Body of pancreas (tissue), 4 donors: ENCODE measurements around the gene APCDD1L. TPM values are rescaled to one million over a fixed set of nuclear protein-coding genes. Genes with fewer than 3 reads are reported as not detected.
"Not testable (repeated sequence)": the region's sequence is repeated elsewhere in the genome, so short reads cannot be mapped to it uniquely, and the experiment has no call there.

Experiments used
- ATAC-seq: fragments of 150-250 bp; one replicate; pipeline ENCODE4 v1.9.1; 2016
- DNase-seq, 4 donors: peaks; one replicate each; pipeline ENCODE4 v3.0.0-alpha.2; 2019
- H3K27ac ChIP-seq, 4 donors: fragments of 200-600 bp; sonication (generic); 1 replicate in 3 of 4; 2 replicates in 1 of 4; pipeline versions ENCODE4 v1.5.1 to v1.6.1; 2016 to 2019; ENCODE audit warnings: mild to moderate bottlenecking in 1 of 4, mixed read lengths in 1 of 4, moderate library complexity in 1 of 4
- H3K27me3 ChIP-seq, 2 donors: fragments of 200-600 bp; sonication (generic); one replicate each; pipeline ENCODE4 v1.6.0; 2016; ENCODE audit warnings: mild to moderate bottlenecking in 1 of 2
- H3K36me3 ChIP-seq, 2 donors: fragments of 200-600 bp; sonication (generic); replicated peaks in 1 of 2; 2 replicates each; pipeline ENCODE4 v1.5.1; 2016; ENCODE audit warnings: low read depth in 2 of 2; ENCODE audit not compliant: insufficient read depth in 1 of 2
- H3K4me1 ChIP-seq: fragments of 200-600 bp; sonication (generic); one replicate; pipeline ENCODE4 v1.6.0; 2016
- H3K4me3 ChIP-seq, 2 donors: fragments of 200-600 bp; sonication (generic); 1 replicate in 1 of 2; 2 replicates in 1 of 2; pipeline ENCODE4 v1.5.1; 2016 to 2019
- H3K9me3 ChIP-seq, 3 donors: fragments of 200-600 bp; sonication (generic); 1 replicate in 2 of 3; 2 replicates in 1 of 3; pipeline ENCODE4 v1.5.1; 2016
- POLR2A ChIP-seq, 3 donors: fragments of 450-650 bp; IDR thresholded peaks; one replicate each; pipeline ENCODE4 v1.6.1; 2016; ENCODE audit warnings: antibody characterized with exemption in 3 of 3, mild to moderate bottlenecking in 2 of 3
- WGBS, 2 donors: methylation state at CpG; one replicate each; pipeline ENCODE4 v1.1.5; 2017; 5-methylcytosine and 5-hydroxymethylcytosine counted together
- intact Hi-C: fragments of 100-400 bp; cut with DNase I; formaldehyde crosslinking; loops from one replicate; pipeline ENCODE4 v1.15.1; 2023
- total RNA-seq, 2 donors: library from RNA; depleted of rRNA; stranded (reverse); fragments of >200 nt; gene quantifications; one replicate each; pipeline ENCODE4 v1.1.0, GENCODE V29; 2016
- TF ChIP-seq, protein P1 (sequence below), 7 experiments: fragments of 450-650 bp in 4 of 7; fragments of 200-600 bp in 3 of 7; sonication (generic) in 3 of 7; IDR thresholded peaks; one replicate each; pipeline ENCODE4 v1.5.1; 2016 to 2019; ENCODE audit warnings: antibody characterized with exemption in 7 of 7

APCDD1L gene
- total RNA-seq, 2 donors from 2014 or later: 1.3 TPM; not detected in 1

DNA sequence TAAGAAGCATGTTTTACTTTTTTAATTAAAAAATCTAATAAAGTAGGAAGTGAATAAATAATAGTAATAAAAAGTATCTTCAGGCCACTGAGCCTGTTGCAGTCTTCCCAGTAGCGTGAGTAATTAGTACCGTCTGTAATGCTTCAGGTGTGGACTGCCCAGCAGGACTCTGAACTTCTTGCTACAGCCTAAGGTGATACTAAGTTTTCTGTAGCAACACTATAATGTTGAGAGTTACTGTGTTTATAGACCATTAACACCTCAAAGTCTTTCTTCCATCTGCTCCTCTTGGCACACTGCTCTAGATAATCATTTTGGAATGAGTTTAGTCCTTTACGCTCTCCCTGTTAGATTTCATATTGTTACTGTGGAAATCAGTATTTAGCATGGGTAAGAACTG, 97.8 kb downstream of the APCDD1L start:
- Histone ChIP-seq H3K9me3 (no peaks in the 10 kb centered on the region), H3K27me3 (no peaks in the 10 kb centered on the region), H3K36me3 (peaks cover 0 to 2% of the 10 kb centered on the region in 2 donors), H3K4me1 (peaks cover 3% of the 10 kb centered on the region), H3K4me3 (no peak overlapping the region), H3K27ac (no peak overlapping the region)
- WGBS, 2 donors: 93 to 96% methylated on average over 3 of the region's 3 CpGs
- DNase-seq (no peak), ATAC-seq (no peak)
- TF ChIP-seq, protein P1, sequence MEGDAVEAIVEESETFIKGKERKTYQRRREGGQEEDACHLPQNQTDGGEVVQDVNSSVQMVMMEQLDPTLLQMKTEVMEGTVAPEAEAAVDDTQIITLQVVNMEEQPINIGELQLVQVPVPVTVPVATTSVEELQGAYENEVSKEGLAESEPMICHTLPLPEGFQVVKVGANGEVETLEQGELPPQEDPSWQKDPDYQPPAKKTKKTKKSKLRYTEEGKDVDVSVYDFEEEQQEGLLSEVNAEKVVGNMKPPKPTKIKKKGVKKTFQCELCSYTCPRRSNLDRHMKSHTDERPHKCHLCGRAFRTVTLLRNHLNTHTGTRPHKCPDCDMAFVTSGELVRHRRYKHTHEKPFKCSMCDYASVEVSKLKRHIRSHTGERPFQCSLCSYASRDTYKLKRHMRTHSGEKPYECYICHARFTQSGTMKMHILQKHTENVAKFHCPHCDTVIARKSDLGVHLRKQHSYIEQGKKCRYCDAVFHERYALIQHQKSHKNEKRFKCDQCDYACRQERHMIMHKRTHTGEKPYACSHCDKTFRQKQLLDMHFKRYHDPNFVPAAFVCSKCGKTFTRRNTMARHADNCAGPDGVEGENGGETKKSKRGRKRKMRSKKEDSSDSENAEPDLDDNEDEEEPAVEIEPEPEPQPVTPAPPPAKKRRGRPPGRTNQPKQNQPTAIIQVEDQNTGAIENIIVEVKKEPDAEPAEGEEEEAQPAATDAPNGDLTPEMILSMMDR (IDR thresholded peaks at IDR 0.05): no peak
- no peak for TF ChIP-seq POLR2A (IDR thresholded peaks at IDR 0.05)
- intact Hi-C loops: no loop called here

GRCh38 chr20:58416835-58417234, 98.4 kb downstream of the APCDD1L start:
- intact Hi-C loops: no loop called here
- peaks cover 0 to 2% of the 10 kb centered on the region in 2 donors for H3K36me3 ChIP-seq
- no peak for TF ChIP-seq POLR2A (IDR thresholded peaks at IDR 0.05)
- TF ChIP-seq, protein P1 (IDR thresholded peaks at IDR 0.05): no peak
- DNase-seq: no peak
- H3K4me3 ChIP-seq: no peak overlapping the region
- ATAC-seq: no peak
- H3K4me1 ChIP-seq: peaks cover 3% of the 10 kb centered on the region
- H3K27ac ChIP-seq: no peak overlapping the region
- H3K9me3 ChIP-seq: no peaks in the 10 kb centered on the region
- WGBS, 2 donors: 75 to 87% methylated on average over 2 of the region's 2 CpGs
- no peaks in the 10 kb centered on the region for H3K27me3 ChIP-seq

GRCh38 chr20:58416057-58416456, 99.1 kb downstream of the APCDD1L start:
- intact Hi-C loops: no loop called here
- 93 to 100% methylated on average over 1 of the region's 1 CpG for WGBS, 2 donors
- DNase-seq: no peak

GRCh38 chr20:58414786-58415185, 100.4 kb downstream of the APCDD1L start:
- H3K4me3 ChIP-seq, ATAC-seq, H3K36me3 ChIP-seq, H3K4me1 ChIP-seq, H3K27ac ChIP-seq, H3K27me3 ChIP-seq, DNase-seq, H3K9me3 ChIP-seq, intact Hi-C loops: not testable (repeated sequence)
- WGBS, 2 donors: 97 to 98% methylated on average over 11 to 20 of the region's 26 CpGs

More at GRCh38 chr20:58416057-58416456, 99.1 kb downstream of the APCDD1L start:
- H3K9me3 ChIP-seq: no peaks in the 10 kb centered on the region
- no peak for ATAC-seq
- peaks cover 3% of the 10 kb centered on the region for H3K4me1 ChIP-seq
- H3K4me3 ChIP-seq: no peak overlapping the region
- TF ChIP-seq, protein P1 (IDR thresholded peaks at IDR 0.05): no peak
- H3K27ac ChIP-seq: no peak overlapping the region
- no peaks in the 10 kb centered on the region for H3K27me3 ChIP-seq
- peaks cover 0 to 2% of the 10 kb centered on the region in 2 donors for H3K36me3 ChIP-seq

- intact Hi-C loops, H3K27ac ChIP-seq, H3K36me3 ChIP-seq, H3K4me1 ChIP-seq, ATAC-seq, H3K4me3 ChIP-seq, H3K27me3 ChIP-seq, DNase-seq, H3K9me3 ChIP-seq: not testable (repeated sequence)
- WGBS, 2 donors: no CpG with 5 or more reads among the region's 35 CpGs
Observed at GRCh38 chr20:58414216-58414615, 101.0 kb downstream of the APCDD1L start.

Other genes with a start within 250 kb of the APCDD1L start
- gene RAB22A, start 205.7 kb downstream of the APCDD1L start, total RNA-seq: 1 to 10 TPM; 6.3 to 9.1 TPM
- gene VAPB, start 126.2 kb downstream of the APCDD1L start, total RNA-seq: 10 to 100 TPM; 10.5 to 11.9 TPM
- 10 to 100 TPM; 55.0 to 69.5 TPM for gene STX16, start 135.9 kb upstream of the APCDD1L start, total RNA-seq
- 10 to 100 TPM; 31.4 to 38.2 TPM for gene NPEPL1, start 177.4 kb upstream of the APCDD1L start, total RNA-seq